ENCODE results near the gene CUX1.

- no peak for TF ChIP-seq OSR1 (CRISPR knock-in tag; IDR thresholded peaks at IDR 0.05)
- no peak for TF ChIP-seq PATZ1 (CRISPR knock-in tag; IDR thresholded peaks at IDR 0.05; ENCODE audit: borderline replicate concordance)
- no peak for TF ChIP-seq SNAI2 (CRISPR knock-in tag; IDR thresholded peaks at IDR 0.05)
- no peak for TF ChIP-seq ZC3H10 (CRISPR knock-in tag; IDR thresholded peaks at IDR 0.05)
- TF ChIP-seq GLIS3 (CRISPR knock-in tag; IDR thresholded peaks at IDR 0.05), result no peak
- no peak for TF ChIP-seq ARNTL (CRISPR knock-in tag; IDR thresholded peaks at IDR 0.05; ENCODE audit: borderline replicate concordance, low read depth)
- TF ChIP-seq PPARA (CRISPR knock-in tag; IDR thresholded peaks at IDR 0.05; ENCODE audit: borderline replicate concordance), result no peak
- no peak for TF ChIP-seq ZFP30 (CRISPR knock-in tag; IDR thresholded peaks at IDR 0.05)
- TF ChIP-seq RARB (CRISPR knock-in tag; IDR thresholded peaks at IDR 0.05), result no peak
- TF ChIP-seq ZNF565 (CRISPR knock-in tag; conservative IDR thresholded peaks at IDR 0.05; ENCODE audit: low read depth), result no peak
- TF ChIP-seq ISL1 (CRISPR knock-in tag; IDR thresholded peaks at IDR 0.05), result no peak
- no peak for TF ChIP-seq ZNF70 (CRISPR knock-in tag; IDR thresholded peaks at IDR 0.05)
These were observed 380.2 kb downstream of the CUX1 start for GRCh38 chr7:102197599-102197998.

Data from SK-N-SH treated with all-trans-retinoic acid at 6 μM for 48 hours (cell line).